Esophagus muscularis mucosa (tissue), 3 donors: Measurements from ENCODE around the gene SIGLEC15.

Experiments
- CTCF ChIP-seq, 3 experiments: fragments of 200-600 bp in 2 of 3; fragments of 450-650 bp in 1 of 3; sonication (generic) in 2 of 3; IDR thresholded peaks; one replicate each; pipeline ENCODE4 v1.5.1; 2017 to 2019; ENCODE audit warnings: antibody characterized with exemption in 3 of 3, mild to moderate bottlenecking in 2 of 3, moderate library complexity in 1 of 3
- EP300 ChIP-seq: sonication (generic); formaldehyde crosslinking; IDR thresholded peaks from one replicate; pipeline ENCODE4 v1.6.1; 2017; ENCODE audit warnings: antibody characterized with exemption

DNA sequence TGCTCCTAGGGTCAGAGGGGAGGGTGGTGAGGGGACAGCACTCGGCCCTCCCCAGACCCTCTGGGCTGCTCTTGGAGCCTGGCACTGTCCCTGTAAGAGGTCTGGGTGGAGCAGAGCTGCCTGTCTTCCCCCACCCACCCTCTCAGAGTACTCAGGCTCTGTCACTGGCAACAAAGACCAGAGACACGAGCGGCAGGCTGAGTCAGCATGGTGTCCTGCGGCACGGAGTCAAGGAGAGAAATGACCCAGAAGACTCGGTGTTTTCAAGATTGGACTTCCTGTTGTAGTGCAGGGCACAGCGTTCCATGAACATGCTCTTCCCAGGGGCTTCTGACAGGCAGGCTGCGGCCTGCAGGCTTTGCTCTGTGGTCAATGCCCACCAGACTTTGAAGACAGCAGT is 19.9 kb downstream of the SIGLEC15 start:
- TF ChIP-seq CTCF (IDR thresholded peaks at IDR 0.05), result no peak
- TF ChIP-seq EP300, result no peak
